Measurements from ENCODE around the gene ELOB. TPM values are rescaled to one million over a fixed set of nuclear protein-coding genes. Genes with fewer than 3 reads are reported as not detected.

The ELOB gene
- total RNA-seq, 1 experiment from 2014 or later = 113 TPM

GRCh38 chr16:2787406-2787805 lies 10.3 kb upstream of the ELOB start, which contains the start of gene PRSS33:
Gene PRSS33 (minus strand): TSS chr16:2787560. CDS start chr16:2786547, 1,013 bp downstream.
- DNase-seq (ENCODE audit: low read depth, low spot score) = peak; percentile 49
- in situ Hi-C loops (cut with HindIII; ENCODE audit: low pct_unique_long_range_greater_than_20kb, low sequenced_read_pairs) = no loop called here

- DNase-seq (ENCODE audit: low read depth, low spot score) = no peak
- in situ Hi-C loops (cut with HindIII; ENCODE audit: low pct_unique_long_range_greater_than_20kb, low sequenced_read_pairs) = no loop called here
These were observed 9.7 kb upstream of the ELOB start for GRCh38 chr16:2786826-2787151.

DNA sequence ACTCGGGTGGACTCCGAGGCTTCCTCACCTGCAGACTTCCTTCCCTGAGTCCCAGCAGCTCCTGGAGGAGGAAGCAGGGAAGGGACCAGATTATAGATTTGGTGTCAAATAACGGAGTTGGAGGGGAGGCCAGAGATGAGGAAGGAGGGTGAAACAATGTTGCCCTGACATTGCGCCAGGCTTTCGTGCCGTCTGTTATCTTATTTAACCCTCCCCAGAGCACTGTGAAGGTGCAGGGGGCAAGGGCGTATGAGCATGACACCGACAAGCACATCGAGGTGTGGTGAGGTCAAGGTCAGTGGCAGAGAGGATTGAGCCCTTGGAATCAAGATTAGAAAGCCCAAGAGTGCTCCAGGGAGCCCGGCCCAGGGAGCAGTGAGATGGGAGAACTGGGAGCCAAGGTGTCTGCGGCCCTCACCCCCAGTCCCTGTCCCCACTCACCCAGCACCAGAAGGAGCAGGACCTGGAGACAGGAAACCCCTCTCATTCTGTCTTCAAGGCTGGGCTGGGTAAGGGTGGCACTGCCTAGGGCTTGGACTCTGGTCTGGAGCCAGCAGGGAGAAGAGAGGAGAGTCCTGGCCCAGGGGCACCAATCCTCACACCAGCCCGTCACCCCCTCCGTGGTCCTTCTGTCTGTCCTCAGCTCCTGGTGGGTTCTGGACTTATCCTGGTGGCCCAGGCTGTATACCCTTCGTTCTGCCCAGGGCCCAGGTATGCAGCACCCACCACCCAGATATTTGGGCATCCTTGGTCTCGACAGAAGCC lies 9.2 kb upstream of the ELOB start:
- DNase-seq (ENCODE audit: low read depth, low spot score) = no peak
- in situ Hi-C loops (cut with HindIII; ENCODE audit: low pct_unique_long_range_greater_than_20kb, low sequenced_read_pairs) = no loop called here

GRCh38 chr16:2785101-2785991 lies 8.3 kb upstream of the ELOB start:
- no peak for DNase-seq (ENCODE audit: low read depth, low spot score)
- in situ Hi-C loops (cut with HindIII; ENCODE audit: low pct_unique_long_range_greater_than_20kb, low sequenced_read_pairs) = no loop called here

- in situ Hi-C loops (cut with HindIII; ENCODE audit: low pct_unique_long_range_greater_than_20kb, low sequenced_read_pairs) = no loop called here
- DNase-seq (ENCODE audit: low read depth, low spot score) = no peak
These were observed 7.4 kb upstream of the ELOB start for GRCh38 chr16:2784358-2785100.

- in situ Hi-C loops (cut with HindIII; ENCODE audit: low pct_unique_long_range_greater_than_20kb, low sequenced_read_pairs) = no loop called here
- no peak for DNase-seq (ENCODE audit: low read depth, low spot score)
These were observed 6.7 kb upstream of the ELOB start for GRCh38 chr16:2783581-2784357.

DNA sequence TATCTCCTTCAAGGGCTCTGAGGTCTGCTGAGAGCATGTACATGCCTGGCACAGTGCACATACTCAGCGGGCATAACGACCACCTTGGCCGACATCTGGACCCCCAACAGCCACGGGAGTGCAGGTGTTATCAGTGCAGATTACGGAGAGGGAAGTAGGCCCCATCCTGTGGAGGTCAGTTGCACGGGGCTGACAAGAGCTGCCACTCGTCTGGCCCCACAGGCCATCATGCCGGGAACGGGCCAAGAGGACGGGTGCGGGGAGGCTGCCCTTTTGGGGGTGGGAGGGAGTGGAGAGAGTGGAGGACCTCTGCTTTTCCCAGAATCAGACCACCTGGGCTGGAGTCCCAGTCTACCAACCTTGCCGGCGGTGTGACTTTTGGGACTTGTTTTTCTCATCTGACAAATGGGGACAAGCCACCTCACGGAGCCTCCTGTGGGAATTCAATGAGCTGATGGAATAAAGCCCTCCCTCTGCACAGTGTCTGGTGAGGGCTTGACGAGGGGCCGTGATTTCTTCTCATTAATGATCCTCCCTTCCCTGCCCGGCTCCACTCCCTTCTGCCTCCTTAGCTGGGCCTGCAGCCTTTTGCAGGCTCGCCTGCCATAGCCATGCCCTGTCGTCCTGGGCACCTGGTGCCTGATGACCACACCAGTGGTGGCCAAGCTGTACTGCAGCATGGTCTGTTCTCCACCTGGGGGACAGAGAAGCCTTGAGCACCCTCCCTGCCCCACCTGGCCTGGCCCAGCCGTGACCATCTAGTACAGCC lies 5.7 kb upstream of the ELOB start:
- no peak for DNase-seq (ENCODE audit: low read depth, low spot score)
- in situ Hi-C loops (cut with HindIII; ENCODE audit: low pct_unique_long_range_greater_than_20kb, low sequenced_read_pairs) = no loop called here

- in situ Hi-C loops (cut with HindIII; ENCODE audit: low pct_unique_long_range_greater_than_20kb, low sequenced_read_pairs) = no loop called here
- DNase-seq (ENCODE audit: low read depth, low spot score) = no peak
These were observed 3.2 kb upstream of the ELOB start for GRCh38 chr16:2779978-2780898.

DNA sequence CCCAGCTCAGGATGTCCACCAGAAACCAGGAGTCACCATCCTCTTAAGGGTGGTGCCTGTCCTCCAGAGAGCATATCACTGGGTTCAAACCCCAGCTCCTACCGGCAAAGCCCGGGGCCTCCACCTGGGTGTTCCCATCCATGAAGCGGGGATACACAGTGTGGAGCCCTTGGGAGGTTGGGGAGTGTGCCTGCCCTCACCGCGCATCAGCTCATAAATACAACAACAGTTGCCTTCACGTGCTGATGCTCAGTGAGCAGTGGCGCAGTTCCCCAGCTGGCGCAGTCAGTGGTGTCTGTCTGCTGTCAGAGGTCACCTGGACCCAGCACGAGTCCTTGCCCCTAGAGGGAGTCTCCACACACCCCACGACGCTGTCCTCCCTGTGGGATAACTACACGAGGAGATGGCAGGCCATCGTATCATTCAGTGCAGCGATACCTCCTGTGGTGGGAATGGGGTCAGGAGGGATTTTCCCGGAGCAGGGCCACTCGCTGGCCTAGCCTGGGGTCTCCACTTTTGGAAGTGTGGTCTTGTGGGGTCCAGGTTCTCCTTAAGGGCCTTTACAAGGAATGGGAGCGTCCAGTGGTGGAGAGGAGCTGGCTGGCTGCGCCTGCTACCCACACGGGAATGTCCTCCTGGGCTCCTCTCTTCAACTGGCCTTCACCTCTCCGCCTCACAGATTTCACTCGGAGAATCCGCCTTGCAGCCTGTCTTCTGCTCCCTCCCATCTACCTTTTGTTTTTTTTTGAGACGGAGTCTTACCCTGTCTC lies 2.3 kb upstream of the ELOB start:
- in situ Hi-C loops (cut with HindIII; ENCODE audit: low pct_unique_long_range_greater_than_20kb, low sequenced_read_pairs) = no loop called here
- no peak for DNase-seq (ENCODE audit: low read depth, low spot score)

DNA sequence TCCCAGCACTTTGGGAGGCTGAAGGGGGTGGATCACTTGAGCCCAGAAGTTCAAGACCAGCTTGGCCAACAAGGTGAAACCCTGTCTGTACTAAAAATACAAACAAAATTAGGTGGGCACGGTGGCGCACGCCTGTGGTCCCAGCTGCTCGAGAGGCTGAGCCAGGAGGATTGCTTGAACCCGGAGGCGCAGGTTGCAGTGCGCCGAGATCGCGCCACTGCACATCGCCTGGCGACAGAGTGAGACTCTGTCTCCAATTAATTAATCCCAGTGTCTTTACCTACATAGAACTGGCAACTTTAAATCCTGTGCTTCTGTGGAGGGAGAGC lies 1.5 kb upstream of the ELOB start:
- in situ Hi-C loops (cut with HindIII; ENCODE audit: low pct_unique_long_range_greater_than_20kb, low sequenced_read_pairs) = no loop called here
- no peak for DNase-seq (ENCODE audit: low read depth, low spot score)

DNA sequence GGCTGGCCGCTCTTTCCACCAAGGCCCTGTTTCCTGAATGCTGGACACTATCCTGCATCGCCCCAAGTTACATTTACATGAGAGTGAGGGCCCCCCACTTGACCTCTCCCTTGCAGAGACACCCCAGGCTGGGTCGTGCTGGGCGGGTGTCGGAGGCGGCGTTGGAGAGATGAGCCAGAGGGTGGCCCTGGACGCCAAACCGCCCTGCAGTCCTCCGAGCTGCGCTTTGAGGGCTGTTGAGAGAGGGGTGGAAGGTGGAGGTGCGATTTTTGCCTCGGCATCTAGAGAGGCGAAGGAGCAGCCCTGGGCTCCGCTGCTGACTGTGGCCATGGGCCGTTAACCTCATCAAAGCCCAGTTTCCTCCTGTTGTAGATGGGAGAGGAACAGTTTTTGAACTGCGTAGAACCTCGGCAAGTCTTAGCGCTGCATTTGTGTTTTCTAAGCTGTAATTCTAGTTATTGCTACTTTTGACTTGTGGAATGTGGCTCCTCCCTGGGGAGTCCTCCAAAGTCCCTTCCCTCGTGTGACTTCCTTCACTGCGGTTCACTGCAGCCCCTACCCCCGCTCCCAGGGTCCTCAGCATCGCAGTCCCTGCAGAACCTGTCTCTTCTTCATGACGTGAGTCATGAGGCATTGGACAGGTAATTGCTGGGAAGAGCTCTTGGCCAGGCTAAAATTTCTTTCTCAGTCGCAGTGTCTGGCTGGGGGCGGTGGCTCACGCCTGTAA lies 986 bp upstream of the ELOB start:
- no peak for DNase-seq (ENCODE audit: low read depth, low spot score)
- in situ Hi-C loops (cut with HindIII; ENCODE audit: low pct_unique_long_range_greater_than_20kb, low sequenced_read_pairs) = no loop called here

DNA sequence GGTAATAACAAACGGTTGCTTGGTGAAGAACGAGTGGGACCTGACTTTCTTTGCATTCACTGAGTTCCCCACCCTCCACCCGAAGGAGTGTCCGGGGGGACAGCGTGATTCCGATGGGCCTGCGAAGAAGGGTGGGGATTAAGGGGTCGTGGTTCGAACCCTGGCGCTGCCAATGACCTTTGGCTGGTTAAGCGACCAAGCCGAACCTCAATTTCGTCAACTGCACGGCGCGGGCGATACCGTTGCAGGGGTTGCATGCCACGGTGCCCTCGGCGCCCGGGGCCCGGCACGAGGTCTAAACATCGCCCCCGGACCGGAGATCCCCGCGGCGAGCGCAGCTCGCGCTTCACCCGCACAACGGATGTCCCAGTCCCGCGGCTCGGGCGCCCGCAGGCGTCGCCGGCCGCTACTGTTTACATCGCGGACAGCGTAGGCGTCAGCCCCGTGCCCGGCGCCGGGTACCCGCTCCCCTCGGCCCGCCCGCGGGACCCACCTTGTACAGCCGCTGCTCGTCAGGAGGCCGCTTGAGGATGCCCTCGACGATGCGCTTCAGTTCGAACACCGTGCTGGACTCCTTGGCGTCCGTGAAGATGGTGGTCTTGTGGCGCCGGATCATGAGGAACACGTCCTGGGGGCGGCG lies 460 bp downstream of the ELOB start:
- no peak for DNase-seq (ENCODE audit: low read depth, low spot score)
- in situ Hi-C loops (cut with HindIII; ENCODE audit: low pct_unique_long_range_greater_than_20kb, low sequenced_read_pairs) = no loop called here

- in situ Hi-C loops (cut with HindIII; ENCODE audit: low pct_unique_long_range_greater_than_20kb, low sequenced_read_pairs) = no loop called here
- DNase-seq (ENCODE audit: low read depth, low spot score) = no peak
These were observed 1.1 kb downstream of the ELOB start for GRCh38 chr16:2775765-2776499.
